ENCODE data around the gene NSF. TPM values are rescaled to one million over a fixed set of nuclear protein-coding genes. Genes with fewer than 3 reads are reported as not detected.

NSF gene
- total RNA-seq, 2 donors from 2014 or later: 24.1 to 94.1 TPM

DNA sequence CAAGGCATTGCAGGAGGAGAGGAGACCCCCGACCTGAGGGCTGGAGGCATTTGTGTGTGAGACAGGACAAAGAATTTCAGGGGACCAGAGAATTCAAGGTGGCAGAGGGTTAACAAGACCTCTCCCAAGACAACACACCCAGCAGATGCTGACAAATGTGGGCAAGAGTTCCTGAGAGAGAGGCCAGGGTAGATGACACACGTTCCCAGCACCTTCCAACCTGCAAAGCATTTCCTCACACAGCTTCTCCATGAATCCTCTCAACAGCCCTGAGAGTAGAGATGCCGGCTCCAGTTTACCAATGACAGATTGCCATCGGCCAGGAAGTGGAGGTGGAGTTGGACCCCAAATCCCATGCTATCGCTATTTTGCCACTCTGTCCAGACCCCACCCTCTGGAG, 203.1 kb downstream of the NSF start:
- ATAC-seq (no peak), DNase-seq (ENCODE audit: low spot score in 2 of 2) (no peak)
- no peak overlapping the region for H3K27ac Mint-ChIP-seq
- H3K36me3 Mint-ChIP-seq: no peaks in the 10 kb centered on the region
- no peaks in the 10 kb centered on the region for H3K9me3 Mint-ChIP-seq

GRCh38 chr17:46794318-46794717, 203.8 kb downstream of the NSF start:
- ATAC-seq (no peak), DNase-seq (ENCODE audit: low spot score in 2 of 2) (no peak)
- Mint-ChIP-seq H3K27ac (no peak overlapping the region), H3K9me3 (no peaks in the 10 kb centered on the region), H3K36me3 (no peaks in the 10 kb centered on the region)

DNA sequence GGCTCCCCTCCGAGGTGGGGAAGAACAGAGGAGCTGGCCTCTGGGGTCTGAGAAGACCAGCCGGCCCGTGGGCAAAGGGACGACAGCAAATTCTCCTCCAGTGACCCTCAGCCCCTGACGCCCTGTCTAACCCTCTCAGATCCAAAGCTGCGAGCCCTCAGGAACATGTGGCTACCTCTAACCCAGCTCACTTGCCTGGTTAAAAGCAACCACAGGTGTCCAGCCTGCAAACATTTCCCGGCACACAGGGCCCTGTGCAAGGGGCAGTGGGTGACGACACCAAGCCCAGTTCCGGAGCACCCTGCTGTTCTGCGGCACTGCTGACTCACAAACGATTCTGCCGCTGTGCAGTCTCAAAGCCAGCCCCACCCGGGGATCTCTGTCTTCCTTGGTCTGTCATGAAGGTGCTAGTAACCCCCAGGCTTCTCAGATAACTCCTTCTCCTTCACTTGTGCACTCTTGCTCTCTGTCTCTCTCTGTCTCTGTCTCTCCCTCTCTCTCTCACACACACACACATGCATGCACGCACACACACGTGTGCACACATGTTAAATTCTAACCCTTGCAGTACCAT, 205.0 kb downstream of the NSF start:
- ATAC-seq (no peak), DNase-seq (ENCODE audit: low spot score in 2 of 2) (no peak)
- peaks cover 0 to 2% of the 10 kb centered on the region in 2 donors for H3K9me3 Mint-ChIP-seq
- H3K27ac Mint-ChIP-seq: no peak overlapping the region
- no peaks in the 10 kb centered on the region for H3K36me3 Mint-ChIP-seq

DNA sequence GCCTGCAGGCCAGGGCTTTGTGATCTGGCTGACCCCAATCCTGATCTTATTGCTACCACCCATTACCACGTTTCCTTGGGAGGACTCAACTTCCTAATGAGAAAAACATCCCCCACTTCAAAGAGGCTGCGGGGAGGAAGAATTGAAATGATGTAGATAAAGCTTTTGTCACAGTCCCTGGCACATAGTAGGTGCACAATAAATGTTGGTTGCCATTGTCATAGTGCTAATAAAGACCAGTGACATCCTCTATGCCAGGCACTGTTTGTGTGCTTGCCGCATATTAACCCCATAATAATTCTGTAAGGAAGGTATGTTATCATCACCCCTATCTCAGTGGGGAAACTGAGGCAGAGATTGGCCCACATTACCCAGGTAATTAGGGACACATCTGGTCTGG, 205.6 kb downstream of the NSF start:
- Mint-ChIP-seq H3K9me3 (peaks cover 0 to 6% of the 10 kb centered on the region in 2 donors), H3K36me3 (no peaks in the 10 kb centered on the region), H3K27ac (no peak overlapping the region)
- DNase-seq (ENCODE audit: low spot score in 2 of 2) (no peak), ATAC-seq (no peak)

DNA sequence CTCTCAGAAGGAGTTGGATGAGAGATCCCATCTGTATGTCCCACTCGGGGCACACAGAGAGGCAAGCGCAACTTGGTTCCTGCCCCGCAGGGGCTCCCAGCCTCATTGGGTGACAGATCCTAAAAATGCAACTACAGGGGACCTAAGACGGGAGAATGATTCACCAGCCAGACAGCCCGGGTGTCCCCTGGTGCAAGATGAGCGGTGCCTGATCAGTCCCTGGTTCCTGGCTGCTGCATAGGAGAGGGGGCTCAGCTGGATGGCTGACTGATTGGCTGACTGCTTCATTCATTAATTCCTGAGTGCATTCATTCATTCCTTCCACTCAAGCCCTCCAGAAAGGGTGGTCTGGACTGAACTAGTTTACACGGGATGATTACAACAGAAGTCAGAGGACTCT, 206.1 kb downstream of the NSF start:
- ATAC-seq (no peak), DNase-seq (ENCODE audit: low spot score in 2 of 2) (no peak)
- H3K9me3 Mint-ChIP-seq: peaks cover 0 to 6% of the 10 kb centered on the region in 2 donors
- no peak overlapping the region for H3K27ac Mint-ChIP-seq
- H3K36me3 Mint-ChIP-seq: no peaks in the 10 kb centered on the region

GRCh38 chr17:46796956-46797530, 206.6 kb downstream of the NSF start:
- ATAC-seq: no peak
- DNase-seq (ENCODE audit: low spot score in 2 of 2): no peak
- Mint-ChIP-seq H3K9me3 (peaks cover 0 to 6% of the 10 kb centered on the region in 2 donors), H3K36me3 (no peaks in the 10 kb centered on the region), H3K27ac (peak overlapping the region in 1 of 2 donors; percentile 66)

DNA sequence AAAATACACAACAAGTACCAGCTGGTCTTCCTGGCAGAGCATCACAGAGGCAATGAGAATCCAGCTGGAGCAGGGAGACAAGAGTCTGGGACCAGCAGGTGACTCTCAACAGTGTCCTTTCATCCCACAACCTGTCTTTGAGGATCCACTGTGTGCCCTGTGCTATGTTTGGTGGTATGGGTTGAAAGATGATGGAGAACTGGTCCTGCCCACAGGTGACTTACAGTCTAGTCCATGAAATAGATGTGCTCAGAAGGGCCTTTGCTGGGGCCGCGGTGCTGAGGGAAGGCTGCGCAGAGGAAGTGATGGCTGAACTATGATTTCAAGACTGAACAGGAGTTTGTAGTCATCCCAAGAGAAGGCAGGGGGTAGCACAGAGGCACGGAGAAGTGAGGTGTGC, 210.1 kb downstream of the NSF start:
- Mint-ChIP-seq H3K27ac (no peak overlapping the region), H3K36me3 (no peaks in the 10 kb centered on the region), H3K9me3 (peaks cover 0 to 10% of the 10 kb centered on the region in 2 donors)
- ATAC-seq: no peak
- no peak for DNase-seq (ENCODE audit: low spot score in 2 of 2)

GRCh38 chr17:46802800-46803199, 212.3 kb downstream of the NSF start:
- peaks cover 0 to 10% of the 10 kb centered on the region in 2 donors for H3K9me3 Mint-ChIP-seq
- ATAC-seq: no peak
- DNase-seq (ENCODE audit: low spot score in 2 of 2): no peak
- no peak overlapping the region for H3K27ac Mint-ChIP-seq
- no peaks in the 10 kb centered on the region for H3K36me3 Mint-ChIP-seq

- no peak overlapping the region for H3K27ac Mint-ChIP-seq
- DNase-seq (ENCODE audit: low spot score in 2 of 2) (no peak), ATAC-seq (no peak)
- H3K9me3 Mint-ChIP-seq: peaks cover 0 to 10% of the 10 kb centered on the region in 2 donors
- H3K36me3 Mint-ChIP-seq: no peaks in the 10 kb centered on the region
These were observed 213.1 kb downstream of the NSF start for GRCh38 chr17:46803544-46803943.

- no peaks in the 10 kb centered on the region for H3K36me3 Mint-ChIP-seq
These were observed 215.3 kb downstream of the NSF start for GRCh38 chr17:46805771-46806170.

More at GRCh38 chr17:46805771-46806170, 215.3 kb downstream of the NSF start:
- DNase-seq (ENCODE audit: low spot score in 2 of 2): no peak
- Mint-ChIP-seq H3K27ac (no peak overlapping the region), H3K9me3 (peaks cover 0 to 5% of the 10 kb centered on the region in 2 donors)
- no peak for ATAC-seq

Other genes starting within 250 kb of the NSF start
- 10 to 100 TPM; 15.9 to 21.0 TPM for gene ARL17B, start 228.9 kb upstream of the NSF start, total RNA-seq
- 10 to 100 TPM in 1 of 2 donors, 1 to 10 TPM in 1; 6.1 to 11.5 TPM for gene LRRC37A2, start 78.2 kb upstream of the NSF start, total RNA-seq
- 10 to 100 TPM; 20.6 to 27.9 TPM for gene ARL17A, start 11.0 kb upstream of the NSF start, total RNA-seq
- gene WNT3, start 228.0 kb downstream of the NSF start, total RNA-seq: under 1 TPM in 1 of 2 donors, not detected in 1; 0.16 TPM

Measured in activated naive CD4-positive, alpha-beta T cell treated with anti-CD3 and anti-CD28 coated beads, Interleukin-2, amount 50 U/mL, for 72 hours (primary cell).